MM.1S (cell line): ENCODE data around the gene INPP4B.

Experiments
- DNase-seq: peaks from one replicate; pipeline ENCODE4 v3.0.0-alpha.2; 2015
- H2AFZ ChIP-seq: fragments of 300-600 bp; sonication (generic); 2 replicates; pipeline ENCODE4 v1.6.0; 2016; ENCODE audit warnings: antibody characterized with exemption, low read length
- H3F3A ChIP-seq: fragments of 300-600 bp; sonication (generic); 2 replicates; pipeline ENCODE4 v1.6.1; 2016; ENCODE audit warnings: mild to moderate bottlenecking, antibody characterized with exemption, low read length, moderate library complexity, mixed read lengths; ENCODE audit not compliant: insufficient read depth
- H3K27ac ChIP-seq: fragments of 300-600 bp; sonication (generic); 2 replicates; pipeline ENCODE4 v1.5.1; 2016; ENCODE audit warnings: mild to moderate bottlenecking, low read length
- H3K27me3 ChIP-seq: fragments of 300-600 bp; sonication (generic); replicated peaks from 2 replicates; pipeline ENCODE4 v1.6.0; 2016; ENCODE audit warnings: low read length; ENCODE audit not compliant: insufficient read depth
- H3K36me3 ChIP-seq: fragments of 300-600 bp; sonication (generic); replicated peaks from 2 replicates; pipeline ENCODE4 v1.6.1; 2016; ENCODE audit warnings: mild to moderate bottlenecking, low read length, mixed read lengths; ENCODE audit not compliant: insufficient read depth
- H3K4me1 ChIP-seq: fragments of 300-600 bp; sonication (generic); 2 replicates; pipeline ENCODE4 v1.6.1; 2016; ENCODE audit warnings: low read length, mixed read lengths
- H3K4me2 ChIP-seq: fragments of 300-600 bp; sonication (generic); 2 replicates; pipeline ENCODE4 v1.6.0; 2016; ENCODE audit warnings: low read depth, low read length
- H3K4me3 ChIP-seq: fragments of 300-600 bp; sonication (generic); 2 replicates; pipeline ENCODE4 v1.5.1; 2016; ENCODE audit warnings: low read length, mixed read lengths
- H3K79me2 ChIP-seq: fragments of 300-600 bp; sonication (generic); 2 replicates; pipeline ENCODE4 v1.6.1; 2016; ENCODE audit warnings: mixed run types, low read length, mixed read lengths
- H3K9ac ChIP-seq: fragments of 300-600 bp; sonication (generic); 2 replicates; pipeline ENCODE4 v1.6.1; 2016; ENCODE audit warnings: low read length, mixed read lengths
- H3K9me2 ChIP-seq: fragments of 300-600 bp; sonication (generic); replicated peaks from 2 replicates; pipeline ENCODE4 v1.6.1; 2016; ENCODE audit warnings: mild to moderate bottlenecking, low read length, mixed read lengths; ENCODE audit not compliant: insufficient read depth
- H3K9me3 ChIP-seq: fragments of 300-600 bp; sonication (generic); replicated peaks from 2 replicates; pipeline ENCODE4 v1.6.1; 2016; ENCODE audit warnings: mild to moderate bottlenecking, low read length, mixed read lengths; ENCODE audit not compliant: insufficient read depth
- H4K20me1 ChIP-seq: fragments of 300-600 bp; sonication (generic); 2 replicates; pipeline ENCODE4 v1.6.1; 2016; ENCODE audit warnings: mild to moderate bottlenecking, low read length, moderate library complexity, mixed read lengths; ENCODE audit not compliant: insufficient read depth
- EZH2 ChIP-seq: fragments of 300-600 bp; sonication (generic); optimal IDR thresholded peaks from 2 replicates; pipeline ENCODE3; 2017; ENCODE audit warnings: low read depth, mild to moderate bottlenecking, antibody characterized with exemption, low read length, mixed read lengths
- EZH2phosphoT487 ChIP-seq: fragments of 300-600 bp; sonication (generic); IDR thresholded peaks from 2 replicates; pipeline ENCODE4 v1.6.1; 2018; ENCODE audit warnings: antibody characterized with exemption, low read length
- TF ChIP-seq, protein P1 (sequence below): fragments of 300-600 bp; sonication (generic); IDR thresholded peaks from 2 replicates; pipeline ENCODE4 v1.5.1; 2016; ENCODE audit warnings: antibody characterized with exemption, low read length, mixed read lengths

Gene INPP4B

DNA sequence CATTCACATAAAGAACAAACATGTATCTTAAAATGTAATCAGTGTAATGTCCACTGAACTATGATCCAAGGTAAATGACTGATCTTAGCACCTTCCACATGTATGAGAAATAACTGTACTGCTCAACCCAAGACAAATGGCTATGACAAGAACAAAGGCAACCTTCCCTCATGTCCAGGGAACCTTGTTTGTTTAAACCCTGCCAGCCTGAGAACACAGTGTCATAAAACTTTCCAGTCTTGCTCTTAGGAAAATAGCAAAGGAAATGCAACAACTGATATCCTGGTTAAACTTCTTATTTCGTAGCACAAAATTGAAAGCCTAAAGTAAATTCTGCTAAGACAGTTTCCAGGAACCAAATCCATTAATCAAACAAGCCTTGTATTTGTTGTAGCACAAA lies 715.4 kb downstream of the INPP4B start:
- Histone ChIP-seq H3K27me3 (no peaks in the 10 kb centered on the region), H4K20me1 (no peaks in the 10 kb centered on the region), H3K4me1 (no peaks in the 10 kb centered on the region), H3K27ac (no peak overlapping the region), H3K9me3 (no peaks in the 10 kb centered on the region), H3F3A (no peaks in the 10 kb centered on the region), H3K9me2 (no peaks in the 10 kb centered on the region), H3K36me3 (no peaks in the 10 kb centered on the region), H3K79me2 (no peaks in the 10 kb centered on the region), H3K4me2 (no peak overlapping the region), H3K4me3 (no peak overlapping the region), H2AFZ (no peak overlapping the region), H3K9ac (no peak overlapping the region)
- TF ChIP-seq EZH2phosphoT487 (no peak), EZH2 (no peak)
- TF ChIP-seq, protein P1, sequence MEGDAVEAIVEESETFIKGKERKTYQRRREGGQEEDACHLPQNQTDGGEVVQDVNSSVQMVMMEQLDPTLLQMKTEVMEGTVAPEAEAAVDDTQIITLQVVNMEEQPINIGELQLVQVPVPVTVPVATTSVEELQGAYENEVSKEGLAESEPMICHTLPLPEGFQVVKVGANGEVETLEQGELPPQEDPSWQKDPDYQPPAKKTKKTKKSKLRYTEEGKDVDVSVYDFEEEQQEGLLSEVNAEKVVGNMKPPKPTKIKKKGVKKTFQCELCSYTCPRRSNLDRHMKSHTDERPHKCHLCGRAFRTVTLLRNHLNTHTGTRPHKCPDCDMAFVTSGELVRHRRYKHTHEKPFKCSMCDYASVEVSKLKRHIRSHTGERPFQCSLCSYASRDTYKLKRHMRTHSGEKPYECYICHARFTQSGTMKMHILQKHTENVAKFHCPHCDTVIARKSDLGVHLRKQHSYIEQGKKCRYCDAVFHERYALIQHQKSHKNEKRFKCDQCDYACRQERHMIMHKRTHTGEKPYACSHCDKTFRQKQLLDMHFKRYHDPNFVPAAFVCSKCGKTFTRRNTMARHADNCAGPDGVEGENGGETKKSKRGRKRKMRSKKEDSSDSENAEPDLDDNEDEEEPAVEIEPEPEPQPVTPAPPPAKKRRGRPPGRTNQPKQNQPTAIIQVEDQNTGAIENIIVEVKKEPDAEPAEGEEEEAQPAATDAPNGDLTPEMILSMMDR, result no peak
- no peak for DNase-seq

DNA sequence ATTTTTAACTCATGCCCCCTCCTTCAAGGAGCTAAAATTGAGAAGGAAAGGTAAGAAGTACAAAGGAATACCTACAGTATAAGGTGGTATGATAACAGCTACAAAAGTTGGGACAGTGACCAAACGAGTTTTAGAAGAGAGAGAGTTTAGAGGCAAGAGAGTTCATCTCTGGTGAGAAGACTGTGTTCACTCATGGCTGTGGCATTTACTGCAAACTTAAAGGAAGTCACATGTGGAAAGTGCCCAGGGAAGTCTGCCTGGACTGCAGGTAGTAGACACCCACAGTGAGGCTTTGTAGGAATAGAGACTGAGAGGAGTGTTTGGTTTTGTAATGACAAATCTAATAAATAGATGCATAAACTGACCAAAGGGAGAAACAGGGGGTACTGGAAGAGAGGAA lies 716.2 kb downstream of the INPP4B start:
- Histone ChIP-seq H3K79me2 (no peaks in the 10 kb centered on the region), H4K20me1 (no peaks in the 10 kb centered on the region), H3K4me3 (no peak overlapping the region), H3K4me2 (no peak overlapping the region), H3K27ac (no peak overlapping the region), H3F3A (no peaks in the 10 kb centered on the region), H3K9me3 (no peaks in the 10 kb centered on the region), H3K9me2 (no peaks in the 10 kb centered on the region), H3K4me1 (no peaks in the 10 kb centered on the region), H3K36me3 (no peaks in the 10 kb centered on the region), H3K9ac (no peak overlapping the region), H3K27me3 (no peaks in the 10 kb centered on the region), H2AFZ (no peak overlapping the region)
- TF ChIP-seq, protein P1, result no peak
- TF ChIP-seq EZH2phosphoT487 (no peak), EZH2 (no peak)
- DNase-seq, result no peak

DNA sequence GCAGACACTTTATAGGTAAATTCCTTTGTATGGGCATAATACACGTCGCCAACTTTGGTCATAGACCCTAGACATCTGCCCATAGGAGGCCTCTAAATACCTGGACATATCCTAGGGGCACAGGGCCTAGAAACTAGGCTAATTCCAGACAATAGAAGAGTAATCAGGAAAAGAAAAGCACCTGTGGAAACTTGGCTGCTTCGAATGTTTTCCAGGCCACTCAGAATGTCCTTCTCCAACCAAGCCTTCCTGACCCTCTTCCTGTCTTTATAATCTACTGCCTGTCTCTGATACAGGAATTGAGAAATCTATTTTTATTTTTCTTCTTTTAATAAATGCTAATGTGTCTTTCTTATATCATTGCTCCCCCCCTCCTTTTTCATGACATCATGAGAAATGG lies 716.6 kb downstream of the INPP4B start:
- H3K79me2 ChIP-seq, result no peaks in the 10 kb centered on the region
- H3K9me2 ChIP-seq, result no peaks in the 10 kb centered on the region
- TF ChIP-seq, protein P1, result no peak
- TF ChIP-seq EZH2phosphoT487 (no peak), EZH2 (no peak)
- no peaks in the 10 kb centered on the region for H3K4me1 ChIP-seq
- H3K4me3 ChIP-seq, result no peak overlapping the region
- no peaks in the 10 kb centered on the region for H3K27me3 ChIP-seq
- H3K4me2 ChIP-seq, result no peak overlapping the region
- no peak overlapping the region for H3K27ac ChIP-seq
- no peak for DNase-seq
- no peaks in the 10 kb centered on the region for H3K36me3 ChIP-seq
- H3F3A ChIP-seq, result no peaks in the 10 kb centered on the region
- H4K20me1 ChIP-seq, result no peaks in the 10 kb centered on the region
- no peak overlapping the region for H3K9ac ChIP-seq
- H3K9me3 ChIP-seq, result no peaks in the 10 kb centered on the region
- no peak overlapping the region for H2AFZ ChIP-seq

DNA sequence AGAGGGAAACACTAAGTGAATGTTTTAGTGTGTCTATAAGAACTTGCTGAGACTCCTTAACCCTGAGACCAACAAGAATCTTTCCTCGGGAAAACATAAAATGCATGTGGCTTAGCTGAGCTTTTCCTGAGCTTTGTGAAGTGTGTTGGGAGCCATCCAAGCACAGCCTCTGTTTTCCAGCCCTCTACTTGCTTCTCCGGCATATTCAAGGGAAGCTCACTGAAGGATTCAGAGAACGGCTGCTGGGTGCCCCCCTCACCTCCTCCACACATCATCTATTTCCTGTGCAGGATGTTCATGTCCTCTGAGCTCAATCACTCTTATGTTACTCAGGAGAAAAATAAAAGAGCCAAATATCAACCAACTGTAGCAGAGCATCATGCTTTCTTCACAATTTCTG lies 717.6 kb downstream of the INPP4B start:
- Histone ChIP-seq H3K27me3 (no peaks in the 10 kb centered on the region), H3K4me3 (no peak overlapping the region), H3K9me3 (no peaks in the 10 kb centered on the region), H4K20me1 (no peaks in the 10 kb centered on the region), H3F3A (no peaks in the 10 kb centered on the region), H3K9ac (no peak overlapping the region), H3K36me3 (no peaks in the 10 kb centered on the region), H3K9me2 (no peaks in the 10 kb centered on the region), H3K4me2 (no peak overlapping the region), H2AFZ (no peak overlapping the region), H3K4me1 (no peaks in the 10 kb centered on the region), H3K79me2 (no peaks in the 10 kb centered on the region), H3K27ac (no peak overlapping the region)
- TF ChIP-seq EZH2 (no peak), EZH2phosphoT487 (no peak)
- TF ChIP-seq, protein P1, result no peak
- no peak for DNase-seq
